Muscle layer of duodenum (tissue), 2 donors: ENCODE data around the gene IMPACT.
A peak's percentile ranks its signal among the peaks of the same experiment; 100 is the strongest.

Experiments
- H3K27ac ChIP-seq: one replicate; pipeline ENCODE4 v1.7.0; 2013; ENCODE audit warnings: mild to moderate bottlenecking, low read length
- H3K27me3 ChIP-seq: one replicate; pipeline ENCODE4 v1.7.0; 2013; ENCODE audit warnings: low read depth, mild to moderate bottlenecking, control low read depth, low read length
- H3K36me3 ChIP-seq, 2 donors: one replicate each; pipeline ENCODE4 v1.7.0; 2013; ENCODE audit warnings: low read length in 2 of 2, control low read depth in 1 of 2, mild to moderate bottlenecking in 1 of 2; ENCODE audit not compliant: insufficient read depth in 2 of 2, control insufficient read depth in 1 of 2
- H3K4me1 ChIP-seq, 2 donors: one replicate each; pipeline ENCODE4 v1.7.0; 2013; ENCODE audit warnings: low read length in 2 of 2, mild to moderate bottlenecking in 2 of 2, control low read depth in 1 of 2, moderate library complexity in 1 of 2; ENCODE audit not compliant: insufficient read depth in 2 of 2, control insufficient read depth in 1 of 2
- H3K4me3 ChIP-seq, 2 donors: one replicate each; pipeline ENCODE4 v1.7.0; 2013; ENCODE audit warnings: low read length in 2 of 2, low read depth in 1 of 2, mild to moderate bottlenecking in 1 of 2
- H3K9me3 ChIP-seq, 2 donors: one replicate each; pipeline ENCODE4 v1.7.0; 2013; ENCODE audit warnings: low read length in 2 of 2, control low read depth in 1 of 2, mild to moderate bottlenecking in 1 of 2; ENCODE audit not compliant: control insufficient read depth in 1 of 2
- donor health status: healthy.

The IMPACT gene

DNA sequence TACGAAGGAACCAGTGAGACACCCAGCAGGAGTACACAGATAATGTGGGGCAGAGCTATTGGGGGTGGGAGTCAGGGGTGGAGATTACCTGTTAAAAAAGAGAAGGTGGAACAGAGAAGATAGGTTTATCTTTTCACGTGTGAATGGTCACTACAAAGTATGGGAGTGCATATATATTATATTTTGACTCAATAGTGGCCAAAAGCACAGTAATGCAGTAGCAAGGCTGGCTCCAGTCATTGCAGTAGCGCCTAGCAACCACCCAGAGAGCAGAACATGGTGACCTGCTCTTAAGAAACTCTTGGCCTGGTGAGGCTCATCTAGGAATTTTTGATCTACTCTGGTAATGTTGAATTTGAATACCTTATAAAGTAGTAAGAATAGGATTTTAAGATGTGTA is 1.0 kb downstream of the IMPACT start:
- H3K4me1 ChIP-seq, result peaks cover 7 to 14% of the 10 kb centered on the region in 2 donors
- H3K27ac ChIP-seq, result no peak overlapping the region
- H3K4me3 ChIP-seq, result peak overlapping the region; percentile 81 to 83
- H3K27me3 ChIP-seq, result no peaks in the 10 kb centered on the region
- peaks cover 2 to 3% of the 10 kb centered on the region in 2 donors for H3K36me3 ChIP-seq
- H3K9me3 ChIP-seq, result no peaks in the 10 kb centered on the region

DNA sequence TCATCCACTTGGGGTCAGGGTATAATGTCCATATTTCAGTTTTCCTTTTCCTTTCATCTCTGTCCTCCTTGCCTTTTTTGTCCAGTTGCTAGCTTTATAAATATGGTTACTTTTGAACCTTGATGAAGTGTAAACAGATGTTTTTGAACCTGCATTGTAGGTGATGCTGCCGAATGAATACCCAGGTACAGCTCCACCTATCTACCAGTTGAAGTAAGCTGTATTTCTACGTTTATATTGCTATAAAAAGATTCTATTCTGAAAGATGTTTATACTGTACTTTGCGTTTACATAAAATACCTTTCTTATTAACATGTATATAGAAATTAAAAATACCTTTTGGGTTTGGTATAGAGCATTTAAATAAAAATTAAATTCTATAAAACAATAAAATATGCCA is 2.2 kb downstream of the IMPACT start:
- Histone ChIP-seq H3K27ac (no peak overlapping the region), H3K4me1 (peaks cover 7 to 14% of the 10 kb centered on the region in 2 donors), H3K27me3 (no peaks in the 10 kb centered on the region), H3K9me3 (no peaks in the 10 kb centered on the region), H3K36me3 (peaks cover 2 to 4% of the 10 kb centered on the region in 2 donors), H3K4me3 (no peak overlapping the region)

DNA sequence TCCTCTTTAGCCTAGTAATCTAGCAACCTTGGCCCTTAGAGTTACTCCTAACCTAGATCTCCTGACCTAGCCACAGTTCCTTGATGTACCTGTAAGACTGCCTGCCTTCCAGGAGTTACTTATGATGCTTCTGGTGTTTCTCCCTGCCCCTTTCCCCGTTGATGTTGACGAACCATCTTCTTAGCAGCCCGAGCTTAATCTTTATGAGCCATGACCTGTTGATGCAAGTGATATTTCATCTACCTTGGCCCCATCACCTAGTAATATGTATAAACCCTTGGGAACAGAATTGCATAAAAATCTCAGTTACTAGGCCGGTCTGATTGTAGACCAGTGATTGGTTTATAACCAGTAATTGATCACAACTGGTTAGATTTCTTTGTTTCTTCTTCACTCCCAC is 2.7 kb downstream of the IMPACT start:
- Histone ChIP-seq H3K36me3 (peaks cover 2 to 4% of the 10 kb centered on the region in 2 donors), H3K27me3 (no peaks in the 10 kb centered on the region), H3K4me3 (no peak overlapping the region), H3K27ac (no peak overlapping the region), H3K9me3 (no peaks in the 10 kb centered on the region), H3K4me1 (peaks cover 7 to 14% of the 10 kb centered on the region in 2 donors)

DNA sequence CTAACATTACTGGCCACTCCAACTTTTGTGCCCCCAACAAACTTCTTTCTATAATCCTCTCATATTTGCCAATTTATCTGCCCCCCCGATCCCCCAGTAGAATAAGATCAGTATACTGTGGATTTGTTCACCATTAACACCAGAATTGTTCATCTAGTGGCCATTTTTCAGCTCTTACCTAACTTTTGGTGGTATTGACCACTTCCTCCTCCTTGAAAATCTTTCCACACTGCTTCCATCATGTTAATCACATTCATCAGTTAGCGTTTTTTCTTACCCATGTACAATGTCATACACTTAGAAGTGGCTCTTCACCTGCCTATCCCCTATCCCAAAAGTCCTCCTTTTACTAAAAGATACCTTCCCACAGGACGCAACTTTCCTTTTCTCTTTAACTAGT is 6.1 kb downstream of the IMPACT start:
- H3K4me1 ChIP-seq, result peaks cover 7 to 10% of the 10 kb centered on the region in 2 donors
- no peak overlapping the region for H3K4me3 ChIP-seq
- peaks cover 2 to 4% of the 10 kb centered on the region in 2 donors for H3K36me3 ChIP-seq
- H3K9me3 ChIP-seq, result no peaks in the 10 kb centered on the region
- no peaks in the 10 kb centered on the region for H3K27me3 ChIP-seq
- H3K27ac ChIP-seq, result no peak overlapping the region

DNA sequence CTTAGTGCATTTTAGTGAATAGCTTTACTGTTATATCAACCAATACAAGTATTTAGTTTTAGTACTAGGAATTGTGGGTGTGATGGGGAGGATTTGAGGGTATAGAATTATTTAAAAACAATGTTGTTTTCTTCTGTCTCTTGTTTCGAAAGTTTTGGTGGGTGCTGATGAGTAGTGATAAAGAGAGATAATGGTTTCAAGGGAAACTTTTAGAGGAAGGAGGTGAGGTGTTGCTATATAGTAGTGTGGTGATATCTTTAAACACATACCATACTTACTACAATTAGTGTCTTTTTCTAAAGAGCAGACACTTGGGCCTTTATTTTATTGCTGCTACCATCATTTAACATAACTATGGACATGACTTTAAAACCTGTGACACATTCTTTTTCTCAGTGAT is 10.5 kb downstream of the IMPACT start:
- H3K4me1 ChIP-seq, result no peaks in the 10 kb centered on the region
- peaks cover 18 to 32% of the 10 kb centered on the region in 2 donors for H3K36me3 ChIP-seq
- no peaks in the 10 kb centered on the region for H3K27me3 ChIP-seq
- no peak overlapping the region for H3K4me3 ChIP-seq
- no peak overlapping the region for H3K27ac ChIP-seq
- no peaks in the 10 kb centered on the region for H3K9me3 ChIP-seq

DNA sequence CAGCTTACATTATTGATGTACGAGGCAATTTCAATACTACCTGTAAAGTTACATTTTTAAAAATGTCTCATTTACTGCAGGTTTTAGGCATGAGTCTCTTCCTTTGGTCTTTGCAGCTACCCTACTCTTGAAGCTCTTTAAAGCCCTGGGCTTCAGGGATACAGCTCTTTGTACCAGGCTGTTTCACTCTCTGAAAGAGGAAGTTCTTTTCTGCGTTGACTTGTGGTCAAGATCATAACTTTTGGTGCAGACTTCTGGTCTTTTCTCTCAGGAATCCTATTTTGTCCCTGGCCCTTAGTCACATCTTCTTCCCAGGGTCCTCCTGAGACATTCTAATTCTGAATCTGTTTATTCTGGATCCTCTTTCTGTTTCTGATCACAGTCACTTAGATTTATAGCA is 17.4 kb downstream of the IMPACT start:
- peaks cover 43 to 51% of the 10 kb centered on the region in 2 donors for H3K36me3 ChIP-seq
- no peak overlapping the region for H3K4me3 ChIP-seq
- H3K9me3 ChIP-seq, result no peaks in the 10 kb centered on the region
- no peaks in the 10 kb centered on the region for H3K4me1 ChIP-seq
- no peaks in the 10 kb centered on the region for H3K27me3 ChIP-seq
- no peak overlapping the region for H3K27ac ChIP-seq

DNA sequence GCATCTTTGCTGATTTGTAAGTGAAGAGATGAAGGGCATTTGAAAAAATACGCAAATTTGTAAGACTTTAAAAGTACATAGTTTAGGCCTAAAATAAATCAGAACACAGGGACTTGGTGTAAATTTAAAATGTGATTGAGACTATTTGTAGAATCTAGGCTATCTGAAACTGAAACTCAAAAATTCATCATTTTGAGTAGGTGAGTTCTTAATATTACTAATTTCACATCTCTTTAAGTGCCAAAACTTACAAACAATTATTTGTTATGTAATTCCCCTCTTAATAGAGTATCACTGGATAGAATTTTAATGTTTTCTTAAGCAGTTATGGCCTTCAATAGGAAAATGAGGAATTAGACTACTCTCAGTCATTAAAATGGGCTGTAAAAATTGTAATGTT is 20.0 kb downstream of the IMPACT start:
- Histone ChIP-seq H3K36me3 (peaks cover 58 to 60% of the 10 kb centered on the region in 2 donors), H3K4me1 (no peaks in the 10 kb centered on the region), H3K9me3 (no peaks in the 10 kb centered on the region), H3K27ac (no peak overlapping the region), H3K27me3 (no peaks in the 10 kb centered on the region), H3K4me3 (no peak overlapping the region)

DNA sequence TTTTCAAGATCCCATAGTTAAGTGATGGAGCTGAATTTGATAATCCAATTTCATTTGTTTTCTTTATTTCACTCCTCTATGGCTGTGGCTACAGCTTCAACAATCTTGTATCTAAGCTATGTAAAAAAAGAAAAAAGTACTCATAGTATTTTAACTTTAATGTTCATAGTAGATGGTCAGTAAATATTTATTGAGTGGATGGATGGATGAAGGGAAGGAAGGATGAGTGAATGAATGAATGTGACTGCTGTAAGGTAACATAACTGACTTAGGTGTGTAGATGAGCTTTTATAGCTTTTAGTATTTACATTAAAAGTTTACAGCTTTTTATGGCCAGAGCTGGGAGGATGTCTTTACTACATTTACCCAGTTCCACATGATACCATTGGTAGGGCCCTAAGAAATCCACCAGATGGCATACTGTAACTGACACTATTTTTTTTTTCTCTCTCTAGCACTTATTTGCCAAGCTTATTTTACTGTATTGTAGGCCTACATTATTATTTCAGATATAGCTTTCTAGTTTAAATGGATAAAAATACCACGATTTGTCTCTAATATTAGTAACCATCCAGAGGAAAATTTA is 20.6 kb downstream of the IMPACT start:
- H3K4me3 ChIP-seq, result no peak overlapping the region
- no peaks in the 10 kb centered on the region for H3K4me1 ChIP-seq
- no peaks in the 10 kb centered on the region for H3K9me3 ChIP-seq
- peaks cover 59% of the 10 kb centered on the region in 2 donors for H3K36me3 ChIP-seq
- H3K27me3 ChIP-seq, result no peaks in the 10 kb centered on the region
- no peak overlapping the region for H3K27ac ChIP-seq

DNA sequence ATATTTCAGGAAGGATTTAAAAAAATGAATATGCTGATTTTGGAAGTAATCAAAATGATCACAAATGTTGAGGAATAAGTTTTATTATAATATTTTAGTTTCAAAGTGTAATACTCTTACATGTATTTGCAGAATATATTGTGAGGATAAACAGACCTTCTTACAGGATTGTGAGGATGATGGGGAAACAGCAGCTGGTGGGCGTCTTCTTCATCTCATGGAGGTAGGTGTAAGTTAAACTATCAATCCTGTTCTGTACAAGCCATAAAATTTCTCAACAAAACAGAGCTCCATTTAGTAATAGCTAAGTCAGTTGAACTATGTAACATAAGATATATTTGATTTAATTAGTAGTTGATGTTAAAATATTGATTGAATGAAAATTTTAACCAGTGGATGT is 21.5 kb downstream of the IMPACT start:
- Histone ChIP-seq H3K4me3 (no peak overlapping the region), H3K27ac (no peak overlapping the region), H3K9me3 (no peaks in the 10 kb centered on the region), H3K27me3 (no peaks in the 10 kb centered on the region), H3K36me3 (peaks cover 59% of the 10 kb centered on the region in 2 donors), H3K4me1 (no peaks in the 10 kb centered on the region)

DNA sequence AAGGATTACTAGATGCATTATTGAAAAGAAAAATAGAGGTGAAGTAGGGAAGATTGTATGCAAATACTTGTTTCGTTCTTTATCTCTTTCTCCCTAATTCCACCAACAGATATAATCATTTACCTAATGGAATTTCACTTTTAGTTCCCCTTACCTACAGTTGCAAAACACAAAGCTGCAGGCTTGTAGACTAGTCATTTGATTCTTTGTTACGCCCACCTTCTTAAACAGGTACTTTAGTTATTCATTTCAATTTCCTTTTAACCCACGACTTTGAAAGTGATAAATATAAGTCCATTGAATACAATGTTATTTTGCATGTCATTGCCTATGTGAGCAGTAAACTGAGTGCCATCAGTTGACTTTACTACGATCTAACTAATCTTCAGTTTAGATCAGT is 30.1 kb downstream of the IMPACT start:
- no peak overlapping the region for H3K4me3 ChIP-seq
- no peaks in the 10 kb centered on the region for H3K9me3 ChIP-seq
- H3K27me3 ChIP-seq, result no peaks in the 10 kb centered on the region
- no peak overlapping the region for H3K27ac ChIP-seq
- H3K4me1 ChIP-seq, result no peaks in the 10 kb centered on the region
- H3K36me3 ChIP-seq, result peaks cover 5 to 12% of the 10 kb centered on the region in 2 donors

DNA sequence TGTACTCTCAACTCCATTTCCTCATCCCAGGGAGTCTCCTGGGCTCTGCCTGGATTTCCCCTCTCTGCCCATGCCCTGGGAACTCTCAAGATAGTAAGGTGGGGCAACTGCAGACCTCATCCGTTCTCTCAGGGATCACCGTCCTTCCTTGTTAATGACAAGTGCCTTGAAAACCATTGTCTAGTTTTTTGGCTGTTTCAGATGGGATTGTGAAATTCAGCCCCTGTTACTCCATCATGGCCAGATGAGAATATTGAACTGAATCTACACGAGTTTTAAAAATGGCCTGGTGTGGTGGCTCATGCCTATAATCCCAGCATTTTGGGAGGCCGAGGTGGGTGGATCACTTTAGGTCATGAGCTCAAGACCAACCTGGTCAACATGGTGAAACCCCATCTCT is 33.3 kb downstream of the IMPACT start:
- Histone ChIP-seq H3K4me1 (no peaks in the 10 kb centered on the region), H3K36me3 (peaks cover 0 to 6% of the 10 kb centered on the region in 2 donors), H3K27me3 (no peaks in the 10 kb centered on the region), H3K4me3 (no peak overlapping the region), H3K27ac (no peak overlapping the region), H3K9me3 (no peaks in the 10 kb centered on the region)

DNA sequence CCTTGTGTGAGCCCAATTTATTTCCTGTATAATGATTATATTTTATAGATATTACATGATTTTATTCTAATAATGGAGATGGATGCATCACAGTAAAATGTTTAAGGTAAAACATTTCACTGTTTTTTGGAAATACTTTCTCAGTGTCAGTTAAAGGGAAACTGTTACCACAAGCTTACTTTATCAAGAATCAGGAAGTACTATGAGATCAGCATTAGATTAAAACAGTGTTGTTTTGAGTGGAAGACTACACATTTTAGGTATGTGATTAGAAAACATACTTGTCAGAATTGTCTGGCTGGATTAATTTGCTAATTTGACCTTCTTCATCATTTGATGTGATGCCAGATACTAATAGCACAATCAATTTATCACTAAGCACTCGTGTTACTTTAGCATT is 33.9 kb downstream of the IMPACT start, which contains the start of gene HRH4:
HRH4 (plus strand) TSS at position 250 of the 400 bp plus-strand sequence; CDS start at position 342, 92 bp downstream.
- Histone ChIP-seq H3K4me3 (no peak within 1 kb of the TSS), H3K36me3 (no peaks in the 10 kb centered on the region), H3K27me3 (no peaks in the 10 kb centered on the region), H3K4me1 (no peaks in the 10 kb centered on the region), H3K9me3 (no peaks in the 10 kb centered on the region), H3K27ac (no peak within 1 kb of the TSS)
